GM12891 (cell line): ENCODE measurements around the gene SORL1.
"Not testable (repeated sequence)": the region's sequence is repeated elsewhere in the genome, so short reads cannot be mapped to it uniquely, and the experiment has no call there.

Experiments used
- DNase-seq: peaks from one replicate; pipeline ENCODE4 v3.0.0; 2011; ENCODE audit warnings: low spot score; ENCODE audit not compliant: insufficient read length
- FAIRE-seq: peaks from 2 replicates; lab custom pipeline; 2011; peaks lifted over from hg19 to GRCh38; lab: Jason Lieb, UNC
- PAX5 ChIP-seq: IDR thresholded peaks from 2 replicates; pipeline ENCODE4 v1.6.1; 2011; ENCODE audit warnings: low read length, moderate library complexity, mild to moderate bottlenecking; ENCODE audit not compliant: insufficient read depth, severe bottlenecking
- POLR2A ChIP-seq: IDR thresholded peaks from 2 replicates; pipeline ENCODE4 v1.6.1; 2011; ENCODE audit warnings: low read depth, low read length, control low read depth
- POLR2AphosphoS5 ChIP-seq: IDR thresholded peaks from 2 replicates; pipeline ENCODE4 v1.6.1; 2011; ENCODE audit warnings: low read depth, low read length, control low read depth
- POU2F2 ChIP-seq: IDR thresholded peaks from 2 replicates; pipeline ENCODE4 v1.6.1; 2011; ENCODE audit warnings: low read depth, mild to moderate bottlenecking, control low read depth, low read length, moderate library complexity
- SPI1 ChIP-seq: IDR thresholded peaks from 2 replicates; pipeline ENCODE4 v1.6.1; 2011; ENCODE audit warnings: low read depth, low read length, control low read depth
- TAF1 ChIP-seq: IDR thresholded peaks from 2 replicates; pipeline ENCODE4 v1.6.1; 2011; ENCODE audit warnings: low read depth, low read length, control low read depth

Gene SORL1

DNA sequence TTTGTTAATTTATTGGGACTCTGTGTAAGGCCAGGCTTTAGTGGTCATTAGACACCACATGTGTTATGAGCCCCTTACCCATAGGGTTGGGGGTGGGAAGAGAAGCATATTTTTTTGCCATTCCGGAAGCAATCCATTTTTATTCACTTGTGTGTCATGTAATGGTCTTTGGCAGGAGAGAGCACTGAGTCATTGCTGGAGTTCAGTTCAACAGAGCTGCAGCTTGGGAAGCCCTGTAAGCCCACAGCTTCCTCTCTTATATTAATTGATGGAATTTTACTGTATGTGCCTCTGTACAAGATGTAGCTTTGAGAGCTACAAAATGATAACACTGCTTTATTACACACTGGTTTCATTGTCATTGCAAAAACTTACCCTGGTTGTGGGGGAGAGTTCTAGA, 177.9 kb downstream of the SORL1 start:
- DNase-seq (no peak), FAIRE-seq (no peak)
- TF ChIP-seq PAX5 (no peak), TAF1 (no peak), POLR2AphosphoS5 (no peak), POLR2A (no peak), POU2F2 (no peak), SPI1 (no peak)

- no peak for FAIRE-seq
- TF ChIP-seq TAF1, result no peak
- no peak for TF ChIP-seq POLR2A
- no peak for TF ChIP-seq POU2F2
- TF ChIP-seq SPI1, result no peak
- TF ChIP-seq POLR2AphosphoS5, result no peak; the same call in 1 of the 2 replicates
- no peak for TF ChIP-seq PAX5
- no peak for DNase-seq
Measured at GRCh38 chr11:121631456-121631855, 179.3 kb downstream of the SORL1 start.

DNA sequence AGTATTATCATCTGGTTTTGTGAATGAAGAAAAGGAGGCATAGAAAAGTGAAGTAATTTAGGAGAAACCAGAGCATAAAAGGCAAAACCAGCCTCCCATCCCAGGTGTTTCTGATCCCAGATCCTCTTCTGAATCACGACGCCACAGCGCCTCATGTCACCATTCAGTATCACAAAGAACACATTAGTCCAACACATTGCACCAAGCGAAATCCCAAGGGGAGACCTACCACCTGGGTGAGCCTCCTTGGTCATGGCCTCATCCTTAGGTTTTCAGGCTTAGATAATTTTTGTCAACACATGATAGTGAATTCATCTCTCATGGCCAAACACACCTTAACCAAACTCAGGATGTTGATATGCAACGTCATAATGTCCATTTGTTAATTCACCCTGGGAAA, 182.2 kb downstream of the SORL1 start:
- DNase-seq (no peak), FAIRE-seq (no peak)
- TF ChIP-seq POLR2A (peak; percentile 50; the same call in 1 of the 2 replicates), PAX5 (no peak), POLR2AphosphoS5 (peak; percentile 62; the same call in 1 of the 2 replicates)

- DNase-seq, result no peak
- TF ChIP-seq POLR2AphosphoS5, result no peak; the same call in 1 of the 2 replicates
- no peak for TF ChIP-seq SPI1
- no peak for TF ChIP-seq PAX5
- no peak for TF ChIP-seq TAF1
- TF ChIP-seq POU2F2, result no peak
- TF ChIP-seq POLR2A, result no peak; the same call in 1 of the 2 replicates
- FAIRE-seq, result no peak
Measured at GRCh38 chr11:121634889-121635288, 182.8 kb downstream of the SORL1 start.

GRCh38 chr11:121636081-121636799, 184.1 kb downstream of the SORL1 start:
- peak; percentile 9; the same call in 1 of the 2 replicates for TF ChIP-seq POLR2AphosphoS5
- TF ChIP-seq PAX5, result no peak
- TF ChIP-seq POU2F2, result no peak
- peak; percentile 13 for FAIRE-seq
- DNase-seq, result no peak

DNA sequence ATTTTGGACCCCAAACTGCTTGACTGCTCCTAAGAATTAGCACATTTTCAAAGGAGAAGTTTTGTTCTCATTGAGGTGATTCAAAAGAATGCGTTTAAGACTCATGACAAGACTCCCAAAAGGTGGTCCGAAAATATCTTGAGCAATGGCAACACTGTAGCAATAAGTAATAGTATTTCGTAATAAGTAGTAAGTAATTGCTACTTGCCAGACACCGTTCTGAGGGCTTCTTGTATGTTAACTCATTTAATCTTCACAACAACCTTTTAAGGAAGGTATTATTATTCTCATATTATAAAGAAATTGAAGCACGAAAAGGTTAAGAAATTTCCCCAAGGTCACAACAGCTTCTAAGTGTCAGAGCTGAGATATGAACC, 184.7 kb downstream of the SORL1 start:
- no peak for TF ChIP-seq POU2F2
- TF ChIP-seq POLR2A, result peak; percentile 20; the same call in 1 of the 2 replicates
- no peak for FAIRE-seq

GRCh38 chr11:121637587-121637986, 185.5 kb downstream of the SORL1 start:
- not testable (repeated sequence) for FAIRE-seq, DNase-seq

More for the DNA sequence above, 184.7 kb downstream of the SORL1 start:
- no peak for DNase-seq

GRCh38 chr11:121643479-121644186, 191.5 kb downstream of the SORL1 start:
- FAIRE-seq (no peak), DNase-seq (no peak)
- TF ChIP-seq SPI1, result no peak

DNA sequence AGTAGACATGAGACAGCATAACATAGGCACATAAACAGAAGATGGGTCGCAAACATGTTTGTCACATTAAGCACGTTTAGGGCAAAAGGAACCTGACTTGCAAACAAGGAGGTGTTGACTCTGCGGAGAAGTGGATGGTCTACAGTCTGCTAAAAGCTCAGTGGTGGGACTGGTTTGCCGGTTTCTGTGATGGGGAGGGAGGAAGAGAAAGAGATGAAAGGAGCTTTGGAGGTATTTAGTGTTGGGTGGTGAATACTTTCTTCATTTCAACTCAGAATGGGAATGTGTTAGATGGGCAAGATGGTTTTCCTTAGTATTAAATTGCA, 192.0 kb downstream of the SORL1 start:
- FAIRE-seq, result no peak

DNA sequence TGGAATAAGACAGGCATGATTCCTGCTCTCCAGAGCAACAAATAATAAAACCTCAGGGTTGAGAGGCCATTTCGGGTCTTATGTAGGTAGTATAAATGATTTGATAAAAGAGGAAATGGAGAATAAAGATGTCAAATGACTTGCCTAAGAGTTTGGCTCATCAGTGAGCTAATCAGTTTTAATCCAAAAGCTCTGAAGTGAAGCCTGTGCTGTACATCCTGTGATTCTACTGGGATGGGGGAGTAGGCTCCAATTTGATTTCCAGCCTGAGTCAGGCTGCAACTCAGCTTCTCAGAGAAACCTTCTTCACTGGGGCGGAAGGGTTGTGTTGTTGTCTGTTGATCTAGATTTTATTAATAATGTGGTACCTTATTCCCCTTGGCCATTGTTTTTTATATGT, 192.9 kb downstream of the SORL1 start:
- TF ChIP-seq POLR2A, result no peak
- no peak for TF ChIP-seq TAF1
- no peak for DNase-seq

More for the DNA sequence above, 192.0 kb downstream of the SORL1 start:
- DNase-seq, result no peak
- TF ChIP-seq PAX5 (no peak), TAF1 (no peak), POLR2AphosphoS5 (no peak), SPI1 (no peak), POLR2A (no peak), POU2F2 (no peak)

DNA sequence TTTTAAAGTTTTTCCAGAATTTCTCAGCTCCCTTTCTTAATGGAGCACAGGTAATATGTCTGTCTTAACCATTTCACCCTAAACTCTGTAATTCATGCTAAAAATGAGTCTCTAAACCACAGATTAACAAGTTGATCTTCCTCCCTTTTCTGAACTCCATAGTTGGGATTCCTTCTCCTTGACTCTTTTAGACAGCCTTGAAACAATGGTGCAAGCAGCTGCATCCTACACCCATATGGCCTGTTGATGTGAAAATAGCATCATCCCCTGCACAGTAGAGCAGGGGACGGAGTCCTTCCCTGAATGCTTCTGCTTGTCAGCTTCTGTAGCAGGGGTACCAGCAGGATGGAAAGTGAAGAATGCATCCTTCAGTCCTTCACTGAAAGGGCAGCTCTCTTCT, 193.5 kb downstream of the SORL1 start:
- TF ChIP-seq POU2F2, result no peak
- TF ChIP-seq PAX5, result no peak
- TF ChIP-seq POLR2A, result no peak
- no peak for TF ChIP-seq SPI1
- no peak for TF ChIP-seq TAF1
- TF ChIP-seq POLR2AphosphoS5, result no peak
- DNase-seq (no peak), FAIRE-seq (no peak)

More for the DNA sequence above, 192.9 kb downstream of the SORL1 start:
- no peak for FAIRE-seq
